HepG2 (cell line): ENCODE results near the gene FBXL12. TPM values are rescaled to one million over a fixed set of nuclear protein-coding genes. Genes with fewer than 3 reads are reported as not detected.

Experiments used
- ARNT2 ChIP-seq: sonication (generic); formaldehyde crosslinking; IDR thresholded peaks from 2 replicates; pipeline ENCODE4 v1.8.0; 2022; ENCODE audit warnings: mild to moderate bottlenecking, low read depth, missing genetic modification reagents, moderate library complexity
- ARNTL ChIP-seq: sonication (generic); formaldehyde crosslinking; IDR thresholded peaks from 2 replicates; pipeline ENCODE4 v1.4.0; 2020; ENCODE audit warnings: mild to moderate bottlenecking, missing genetic modification reagents
- CBFB ChIP-seq: sonication (generic); formaldehyde crosslinking; IDR thresholded peaks from 2 replicates; pipeline ENCODE4 v1.4.0; 2020; ENCODE audit warnings: missing genetic modification reagents
- CREB1 ChIP-seq, 2 experiments: fragments of 450-650 bp in 1 of 2; IDR thresholded peaks; 2 replicates each; pipeline ENCODE4 v1.6.1; 2016 to 2017; ENCODE audit warnings: control low read depth in 1 of 2, mild to moderate bottlenecking in 1 of 2, missing compliant biosample characterization in 1 of 2, missing genetic modification characterization in 1 of 2
- E2F5 ChIP-seq: sonication (generic); formaldehyde crosslinking; conservative IDR thresholded peaks from 2 replicates; pipeline ENCODE4 v1.4.0; 2020; ENCODE audit warnings: missing genetic modification reagents
- GPN1 ChIP-seq: sonication (generic); formaldehyde crosslinking; IDR thresholded peaks from 2 replicates; pipeline ENCODE4 v1.5.1; 2020; ENCODE audit warnings: missing genetic modification reagents, borderline replicate concordance
- HDAC1 ChIP-seq: sonication (generic); formaldehyde crosslinking; IDR thresholded peaks from 2 replicates; pipeline ENCODE4 v1.5.1; 2020; ENCODE audit warnings: mild to moderate bottlenecking, missing genetic modification reagents
- HOXA3 ChIP-seq: sonication (generic); formaldehyde crosslinking; IDR thresholded peaks from 2 replicates; pipeline ENCODE4 v1.5.0; 2020; ENCODE audit warnings: missing genetic modification reagents
- KDM4B ChIP-seq: sonication (generic); formaldehyde crosslinking; IDR thresholded peaks from 2 replicates; pipeline ENCODE4 v1.4.0; 2020; ENCODE audit warnings: missing genetic modification reagents
- KLF6 ChIP-seq: IDR thresholded peaks from 2 replicates; pipeline ENCODE4 v1.8.0; 2016; ENCODE audit warnings: missing biosample characterization, missing genetic modification reagents
- LCORL ChIP-seq, 2 experiments: fragments of 450-650 bp in 1 of 2; sonication (generic) in 1 of 2; formaldehyde crosslinking in 1 of 2; IDR thresholded peaks; 2 replicates each; pipeline versions ENCODE4 v1.5.0 to v1.6.1; 2017 to 2020; ENCODE audit warnings: antibody characterized with exemption in 1 of 2, missing genetic modification reagents in 1 of 2
- MLLT10 ChIP-seq: sonication (generic); formaldehyde crosslinking; IDR thresholded peaks from 2 replicates; pipeline ENCODE4 v1.4.0; 2020; ENCODE audit warnings: missing genetic modification reagents
- PRMT3 ChIP-seq: sonication (generic); formaldehyde crosslinking; IDR thresholded peaks from 2 replicates; pipeline ENCODE4 v1.8.1; 2022; ENCODE audit warnings: low read depth, mild to moderate bottlenecking, moderate library complexity, missing genetic modification reagents, borderline replicate concordance
- REPIN1 ChIP-seq: sonication (generic); formaldehyde crosslinking; IDR thresholded peaks from 2 replicates; pipeline ENCODE4 v1.8.0; 2022; ENCODE audit warnings: missing genetic modification reagents, low read depth, mild to moderate bottlenecking, borderline replicate concordance
- RORA ChIP-seq: sonication (generic); formaldehyde crosslinking; IDR thresholded peaks from 2 replicates; pipeline ENCODE4 v1.5.0; 2020; ENCODE audit warnings: mild to moderate bottlenecking, missing genetic modification reagents, moderate library complexity
- SOX6 ChIP-seq, 2 experiments: fragments of 450-650 bp in 1 of 2; sonication (generic) in 1 of 2; formaldehyde crosslinking in 1 of 2; IDR thresholded peaks; 2 replicates each; pipeline versions ENCODE4 v1.4.0 to v1.6.1; 2017 to 2020; ENCODE audit warnings: antibody characterized with exemption in 1 of 2, mild to moderate bottlenecking in 1 of 2, missing genetic modification reagents in 1 of 2
- STAT5B ChIP-seq: sonication (generic); formaldehyde crosslinking; IDR thresholded peaks from 2 replicates; pipeline ENCODE4 v1.4.0; 2020; ENCODE audit warnings: missing genetic modification reagents
- ZHX1 ChIP-seq: sonication (generic); formaldehyde crosslinking; IDR thresholded peaks from 2 replicates; pipeline ENCODE4 v1.8.1; 2022; ENCODE audit warnings: low read depth, mild to moderate bottlenecking, missing genetic modification reagents
- ZNF441 ChIP-seq: sonication (generic); formaldehyde crosslinking; IDR thresholded peaks from 2 replicates; pipeline ENCODE4 v1.7.0; 2021; ENCODE audit warnings: missing genetic modification reagents, borderline replicate concordance
- ZNF598 ChIP-seq: sonication (generic); formaldehyde crosslinking; IDR thresholded peaks from 2 replicates; pipeline ENCODE4 v1.5.1; 2020; ENCODE audit warnings: mild to moderate bottlenecking, missing genetic modification reagents, borderline replicate concordance
- ZNF660 ChIP-seq: sonication (generic); formaldehyde crosslinking; IDR thresholded peaks from 2 replicates; pipeline ENCODE4 v1.5.1; 2020; ENCODE audit warnings: mild to moderate bottlenecking, low read depth, missing genetic modification reagents, borderline replicate concordance
- ZNF678 ChIP-seq: sonication (generic); formaldehyde crosslinking; IDR thresholded peaks from 2 replicates; pipeline ENCODE4 v1.4.0; 2020; ENCODE audit warnings: mild to moderate bottlenecking, missing genetic modification reagents
- ZNF83 ChIP-seq: sonication (generic); formaldehyde crosslinking; IDR thresholded peaks from 2 replicates; pipeline ENCODE4 v1.4.0; 2020; ENCODE audit warnings: missing genetic modification reagents, mild to moderate bottlenecking, borderline replicate concordance
- polyA plus RNA-seq, 8 experiments: library from polyadenylated mRNA; depleted of rRNA in 3 of 8; stranded (reverse) in 7 of 8; unstranded in 1 of 8; fragments of >200 nt; fragmentation: Illumina TruSeq in 4 of 8; extraction: Trizol in 4 of 8; gene quantifications; 2 replicates each; pipeline versions ENCODE4 v1.2.1 to v1.2.3, GENCODE V29; 2011 to 2016; ENCODE audit warnings: low read depth in 4 of 8, missing spikeins in 1 of 8, mixed read lengths in 1 of 8; ENCODE audit not compliant: insufficient read depth in 1 of 8
- total RNA-seq, 5 experiments: library from RNA; depleted of rRNA; stranded (reverse); fragments of >200 nt; fragmentation: Illumina TruSeq; extraction: Trizol; gene quantifications; 2 replicates each; pipeline ENCODE4 v1.2.3, GENCODE V29; 2016; ENCODE audit warnings: low read depth in 1 of 5
- TF ChIP-seq, protein P1 (sequence below): IDR thresholded peaks from 2 replicates; pipeline ENCODE4 v1.6.1; 2016; ENCODE audit warnings: low read depth, borderline replicate concordance

FBXL12 gene
- total and polyA plus RNA-seq, 2 of the 13 experiments (the other 11 are each of a cell fraction or from before 2014, with no cell fraction given): 20.4 to 23.1 TPM

- TF ChIP-seq MLLT10 (CRISPR knock-in tag): no peak
- peak; percentile 34; the same call in 1 of the 2 replicates for TF ChIP-seq CBFB (CRISPR knock-in tag)
- no peak; the same call in 1 of the 2 replicates for TF ChIP-seq KDM4B (CRISPR knock-in tag)
- no peak for TF ChIP-seq ZNF678 (CRISPR knock-in tag)
- peak; percentile 95 for TF ChIP-seq HDAC1 (CRISPR knock-in tag)
- peak; percentile 84 for TF ChIP-seq HOXA3 (CRISPR knock-in tag)
- no peak for TF ChIP-seq GPN1
- no peak for TF ChIP-seq PRMT3 (CRISPR knock-in tag)
- peak; percentile 9; the same call in 1 of the 2 replicates for TF ChIP-seq CREB1 (IDR thresholded peaks at IDR 0.05)
- TF ChIP-seq CREB1 (CRISPR knock-in tag; IDR thresholded peaks at IDR 0.05): peak; percentile 91
- peak; percentile 55; the same call in 1 of the 2 replicates for TF ChIP-seq ZNF441 (CRISPR knock-in tag)
- TF ChIP-seq SOX6 (IDR thresholded peaks at IDR 0.05): no peak
- TF ChIP-seq SOX6 (CRISPR knock-in tag; IDR thresholded peaks at IDR 0.05): peak; percentile 71
- peak; percentile 37; the same call in 1 of the 2 replicates for TF ChIP-seq ZHX1 (CRISPR knock-in tag)
- no peak for TF ChIP-seq LCORL (IDR thresholded peaks at IDR 0.05)
- TF ChIP-seq LCORL (CRISPR knock-in tag; IDR thresholded peaks at IDR 0.05): 0 out of 2 replicates have a peak, but pooled peaks have one; percentile 56
- TF ChIP-seq ZNF660 (CRISPR knock-in tag): no peak
- no peak for TF ChIP-seq STAT5B (CRISPR knock-in tag)
- no peak; the same call in 1 of the 2 replicates for TF ChIP-seq REPIN1 (CRISPR knock-in tag)
- TF ChIP-seq, protein P1, sequence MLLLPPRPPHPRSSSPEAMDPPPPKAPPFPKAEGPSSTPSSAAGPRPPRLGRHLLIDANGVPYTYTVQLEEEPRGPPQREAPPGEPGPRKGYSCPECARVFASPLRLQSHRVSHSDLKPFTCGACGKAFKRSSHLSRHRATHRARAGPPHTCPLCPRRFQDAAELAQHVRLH (CRISPR knock-in tag): no peak
- TF ChIP-seq ZNF598 (CRISPR knock-in tag): 0 out of 2 replicates have a peak, but pooled peaks have one; percentile 86
- peak; percentile 68; the same call in 1 of the 2 replicates for TF ChIP-seq KLF6 (CRISPR knock-in tag)
- TF ChIP-seq ZNF83 (CRISPR knock-in tag): no peak
- TF ChIP-seq RORA: no peak
- TF ChIP-seq ARNT2 (CRISPR knock-in tag): no peak
- 0 out of 2 replicates have a peak, but pooled peaks have one; percentile 21 for TF ChIP-seq E2F5 (CRISPR knock-in tag)
- TF ChIP-seq ARNTL: peak; percentile 40; the same call in 1 of the 2 replicates
Observed at GRCh38 chr19:9818734-9819595, at the start of gene FBXL12 (continued).
